ENCODE results near the gene SLC44A2.

The SLC44A2 gene

GRCh38 chr19:10625003-10625761 lies at the start of gene SLC44A2:
TSS of gene SLC44A2 (plus strand) at chr19:10625553. CDS start at chr19:10625634, 81 bp downstream.
- DNase-seq (ENCODE audit: low spot score): peak; percentile 91

- no peak for DNase-seq (ENCODE audit: low spot score)
Observed at GRCh38 chr19:10577951-10578350, 47.4 kb upstream of the SLC44A2 start.

- DNase-seq (ENCODE audit: low spot score): peak; percentile 83
Observed at GRCh38 chr19:10580979-10581631, 44.2 kb upstream of the SLC44A2 start.

- no peak for DNase-seq (ENCODE audit: low spot score)
Observed at GRCh38 chr19:10582091-10582490, 43.3 kb upstream of the SLC44A2 start.

- no peak for DNase-seq (ENCODE audit: low spot score)
Observed at GRCh38 chr19:10583036-10583776, 42.1 kb upstream of the SLC44A2 start.

GRCh38 chr19:10586396-10586795 lies 39.0 kb upstream of the SLC44A2 start:
- DNase-seq (ENCODE audit: low spot score): no peak

- no peak for DNase-seq (ENCODE audit: low spot score)
Observed at GRCh38 chr19:10587022-10587838, 38.1 kb upstream of the SLC44A2 start, which contains the start of gene AP1M2. TSS of gene AP1M2 (minus strand) at chr19:10587312. CDS start at chr19:10587231, 81 bp downstream.

- no peak for DNase-seq (ENCODE audit: low spot score)
Observed at GRCh38 chr19:10587839-10588150, 37.6 kb upstream of the SLC44A2 start.

- DNase-seq (ENCODE audit: low spot score): no peak
Observed at GRCh38 chr19:10593148-10593547, 32.2 kb upstream of the SLC44A2 start.

- no peak for DNase-seq (ENCODE audit: low spot score)
Observed at GRCh38 chr19:10593820-10594637, 31.3 kb upstream of the SLC44A2 start.

- no peak for DNase-seq (ENCODE audit: low spot score)
Observed at GRCh38 chr19:10600149-10600548, 25.2 kb upstream of the SLC44A2 start.

- DNase-seq (ENCODE audit: low spot score): no peak
Observed at GRCh38 chr19:10601999-10602329, 23.4 kb upstream of the SLC44A2 start.

GRCh38 chr19:10602330-10603083 lies 22.8 kb upstream of the SLC44A2 start:
- peak; percentile 95 for DNase-seq (ENCODE audit: low spot score)

- DNase-seq (ENCODE audit: low spot score): peak; percentile 66
Observed at GRCh38 chr19:10603084-10603872, 22.1 kb upstream of the SLC44A2 start.

GRCh38 chr19:10603873-10604459 lies 21.4 kb upstream of the SLC44A2 start:
- DNase-seq (ENCODE audit: low spot score): peak; percentile 69

GRCh38 chr19:10604460-10604980 lies 20.8 kb upstream of the SLC44A2 start:
- no peak for DNase-seq (ENCODE audit: low spot score)

- no peak for DNase-seq (ENCODE audit: low spot score)
Observed at GRCh38 chr19:10611907-10612306, 13.4 kb upstream of the SLC44A2 start.

- DNase-seq (ENCODE audit: low spot score): no peak
Observed at GRCh38 chr19:10612499-10613119, 12.7 kb upstream of the SLC44A2 start.

Data from hepatic stellate cell (primary cell).